Measurements from ENCODE around the gene TBX1.

GRCh38 chr22:19805821-19806212 lies 45.2 kb downstream of the TBX1 start:
- TF ChIP-seq, protein P1, sequence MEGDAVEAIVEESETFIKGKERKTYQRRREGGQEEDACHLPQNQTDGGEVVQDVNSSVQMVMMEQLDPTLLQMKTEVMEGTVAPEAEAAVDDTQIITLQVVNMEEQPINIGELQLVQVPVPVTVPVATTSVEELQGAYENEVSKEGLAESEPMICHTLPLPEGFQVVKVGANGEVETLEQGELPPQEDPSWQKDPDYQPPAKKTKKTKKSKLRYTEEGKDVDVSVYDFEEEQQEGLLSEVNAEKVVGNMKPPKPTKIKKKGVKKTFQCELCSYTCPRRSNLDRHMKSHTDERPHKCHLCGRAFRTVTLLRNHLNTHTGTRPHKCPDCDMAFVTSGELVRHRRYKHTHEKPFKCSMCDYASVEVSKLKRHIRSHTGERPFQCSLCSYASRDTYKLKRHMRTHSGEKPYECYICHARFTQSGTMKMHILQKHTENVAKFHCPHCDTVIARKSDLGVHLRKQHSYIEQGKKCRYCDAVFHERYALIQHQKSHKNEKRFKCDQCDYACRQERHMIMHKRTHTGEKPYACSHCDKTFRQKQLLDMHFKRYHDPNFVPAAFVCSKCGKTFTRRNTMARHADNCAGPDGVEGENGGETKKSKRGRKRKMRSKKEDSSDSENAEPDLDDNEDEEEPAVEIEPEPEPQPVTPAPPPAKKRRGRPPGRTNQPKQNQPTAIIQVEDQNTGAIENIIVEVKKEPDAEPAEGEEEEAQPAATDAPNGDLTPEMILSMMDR (conservative IDR thresholded peaks at IDR 0.05), result no peak
- no peak for TF ChIP-seq ZFX (IDR thresholded peaks at IDR 0.05)
